Measurements from ENCODE around the gene THAP7.
"Not testable (repeated sequence)": the region's sequence is repeated elsewhere in the genome, so short reads cannot be mapped to it uniquely, and the experiment has no call there.

Gene THAP7

GRCh38 chr22:20978419-20978818, 23.5 kb downstream of the THAP7 start:
- DNase-seq (ENCODE audit: low spot score) = no peak

GRCh38 chr22:20977516-20978170, 24.3 kb downstream of the THAP7 start:
- no peak for DNase-seq (ENCODE audit: low spot score)

- no peak for DNase-seq (ENCODE audit: low spot score)
Observed at GRCh38 chr22:20977019-20977418, 24.9 kb downstream of the THAP7 start.

- no peak for DNase-seq (ENCODE audit: low spot score)
Observed at GRCh38 chr22:20976291-20976877, 25.5 kb downstream of the THAP7 start.

GRCh38 chr22:20975541-20976290, 26.2 kb downstream of the THAP7 start:
- no peak for DNase-seq (ENCODE audit: low spot score)

- no peak for DNase-seq (ENCODE audit: low spot score)
Observed at GRCh38 chr22:20974336-20974955, 27.5 kb downstream of the THAP7 start.

GRCh38 chr22:20973634-20974286, 28.2 kb downstream of the THAP7 start:
- no peak for DNase-seq (ENCODE audit: low spot score)

- DNase-seq (ENCODE audit: low spot score) = no peak
Observed at GRCh38 chr22:20972933-20973577, 28.9 kb downstream of the THAP7 start.

- not testable (repeated sequence) for DNase-seq (ENCODE audit: low spot score)
Observed at GRCh38 chr22:20972014-20972694, 29.8 kb downstream of the THAP7 start.

- no peak for DNase-seq (ENCODE audit: low spot score)
Observed at GRCh38 chr22:20970939-20971657, 30.8 kb downstream of the THAP7 start.

- no peak for DNase-seq (ENCODE audit: low spot score)
Observed at GRCh38 chr22:20968281-20968977, 33.5 kb downstream of the THAP7 start.

- DNase-seq (ENCODE audit: low spot score) = no peak
Observed at GRCh38 chr22:20967697-20968211, 34.2 kb downstream of the THAP7 start.

- no peak for DNase-seq (ENCODE audit: low spot score)
Observed at GRCh38 chr22:20966883-20967696, 34.8 kb downstream of the THAP7 start, which contains the start of gene AIFM3. Gene AIFM3, plus strand, starts transcription at chr22:20967255. Its CDS starts 690 bp downstream, at chr22:20967945.

- no peak for DNase-seq (ENCODE audit: low spot score)
Observed at GRCh38 chr22:20965888-20966855, 35.7 kb downstream of the THAP7 start.

- no peak for DNase-seq (ENCODE audit: low spot score)
Observed at GRCh38 chr22:20965104-20965887, 36.6 kb downstream of the THAP7 start.

GRCh38 chr22:20964799-20965103, 37.2 kb downstream of the THAP7 start:
- DNase-seq (ENCODE audit: low spot score) = no peak

Data from CD4-positive, alpha-beta T cell treated with Interleukin-6 at 100 ng/mL for 8 hours (primary cell).